Activated B cell treated with CpG ODN at 0.5 μM for 24 hours (primary cell): ENCODE results near the gene GKAP1. TPM values are rescaled to one million over a fixed set of nuclear protein-coding genes. Genes with fewer than 3 reads are reported as not detected.
"Not testable (repeated sequence)": the region's sequence is repeated elsewhere in the genome, so short reads cannot be mapped to it uniquely, and the experiment has no call there.

ENCODE experiments used
- ATAC-seq: fragments of 200-7000 bp; cut with Tn5 transposase; one replicate; pipeline ENCODE4 v1.10.0; 2021; ENCODE audit warnings: low read depth, mild to moderate bottlenecking, moderate library complexity
- CTCF ChIA-PET: fragments of 350-600 bp; sonication (Branson Sonifier 250); formaldehyde crosslinking; loops from one replicate; lab custom pipeline; 2021; ENCODE audit warnings: antibody characterized with exemption; lab: Charles Lee
- POLR2A ChIA-PET: fragments of 350-600 bp; sonication (Branson Sonifier 250); formaldehyde crosslinking; loops from one replicate; lab custom pipeline; 2021; ENCODE audit warnings: antibody characterized with exemption; lab: Charles Lee
- DNase-seq: peaks from one replicate; pipeline ENCODE4 v3.0.0; 2022
- H3K27ac Mint-ChIP-seq: one replicate; pipeline ENCODE4 v1.8.0; 2020; ENCODE audit warnings: mixed read lengths
- H3K27me3 Mint-ChIP-seq: one replicate; pipeline ENCODE4 v1.8.0; 2021; ENCODE audit warnings: mixed read lengths
- H3K36me3 Mint-ChIP-seq: one replicate; pipeline ENCODE4 v1.8.0; 2021; ENCODE audit warnings: low read depth, mixed read lengths
- H3K4me1 Mint-ChIP-seq: one replicate; pipeline ENCODE4 v1.8.0; 2021; ENCODE audit warnings: mixed read lengths
- H3K4me3 Mint-ChIP-seq: one replicate; pipeline ENCODE4 v1.8.0; 2020; ENCODE audit warnings: mild to moderate bottlenecking, mixed read lengths
- H3K9me3 Mint-ChIP-seq: one replicate; pipeline ENCODE4 v1.8.0; 2020; ENCODE audit warnings: mixed read lengths
- intact Hi-C: fragments of 100-400 bp; cut with micrococcal nuclease; formaldehyde crosslinking; loops from one replicate; pipeline ENCODE4 v1.15.1; 2024
- total RNA-seq: library from RNA; stranded (reverse); gene quantifications from 2 replicates; pipeline ENCODE4 v1.2.3, GENCODE V29; 2022

Gene GKAP1
- 3.7 and 4.3 TPM in 2 replicates for total RNA-seq

DNA sequence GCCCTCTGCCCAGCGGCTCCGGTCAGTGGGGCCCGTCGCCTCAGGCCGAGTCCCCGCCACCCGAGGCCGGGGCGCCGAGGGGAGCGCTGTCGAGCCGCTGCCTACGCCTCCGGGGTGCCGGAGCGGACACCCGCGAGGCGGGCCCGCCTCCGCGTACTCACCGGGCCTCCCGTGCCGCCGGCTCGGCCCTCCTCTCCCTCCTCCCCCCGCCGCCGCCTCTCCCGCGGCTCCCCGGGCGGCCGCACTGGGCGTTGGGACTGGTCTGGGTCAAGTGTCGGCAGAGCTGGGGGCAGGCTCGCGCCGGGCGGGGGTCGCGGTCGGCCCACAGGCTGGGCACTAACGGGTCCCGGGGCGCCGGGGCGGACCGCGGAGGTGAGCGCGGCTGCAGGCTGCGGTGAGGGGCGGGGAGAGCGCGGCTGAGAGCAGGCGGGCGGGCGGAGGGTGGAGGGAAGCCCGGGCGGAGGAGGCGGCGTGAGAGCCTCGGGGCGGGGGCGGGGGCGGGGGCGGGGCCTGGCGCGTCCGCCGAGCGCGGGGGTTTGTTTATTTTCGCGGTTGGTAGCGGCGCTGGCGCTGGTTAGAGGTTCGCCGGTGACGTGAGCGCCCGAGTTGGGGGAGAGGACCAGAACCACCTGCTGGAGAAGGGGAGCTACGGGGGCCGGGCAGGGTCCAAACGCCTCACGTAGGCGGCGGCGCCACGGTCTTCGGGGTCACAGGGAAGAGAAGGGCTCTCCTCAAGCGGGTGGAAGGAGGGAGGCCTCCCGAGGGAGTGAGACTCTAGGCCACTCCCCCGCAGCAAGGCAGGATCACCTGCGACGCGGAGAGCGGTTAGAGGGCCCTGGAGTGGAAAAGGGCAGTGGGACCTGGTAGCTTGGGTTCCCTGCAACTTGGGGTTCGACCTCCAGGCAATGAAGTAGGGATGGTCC lies at the start of gene GKAP1:
Gene GKAP1, minus strand, starts transcription at position 414 of the 923 bp plus-strand sequence. CDS start 11,252 bp downstream, outside the sequence.
- intact Hi-C loops, result loop anchor here (1.0 to 2.0 kb wide), 4 partner anchors 104 to 195 kb away; partner anchors contain the start of genes HNRNPK, IDNK, KIF27 and RMI1
- CTCF ChIA-PET, POLR2A ChIA-PET: not testable (repeated sequence)

DNA sequence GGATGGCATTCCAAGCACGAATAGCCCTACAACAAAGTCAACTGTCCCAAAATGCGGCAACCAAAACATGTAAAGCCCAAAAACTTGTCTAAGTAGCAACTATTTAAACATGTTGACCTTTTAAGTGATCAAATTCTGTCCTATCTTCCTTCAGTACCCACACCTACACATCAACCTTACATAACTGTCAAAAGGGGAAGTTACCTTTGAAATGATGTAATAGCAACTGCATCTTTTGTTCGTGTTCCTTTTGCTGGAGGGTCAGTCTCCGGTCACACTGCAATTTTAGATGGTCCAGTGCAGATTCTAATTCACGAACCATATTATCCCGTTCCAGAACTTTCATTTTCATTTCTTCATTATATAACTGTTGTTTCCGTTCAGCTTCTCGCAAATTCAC lies 32.3 kb upstream of the GKAP1 start:
- H3K27ac Mint-ChIP-seq, H3K27me3 Mint-ChIP-seq, DNase-seq, H3K9me3 Mint-ChIP-seq, POLR2A ChIA-PET, H3K4me1 Mint-ChIP-seq, H3K4me3 Mint-ChIP-seq, intact Hi-C loops, CTCF ChIA-PET: not testable (repeated sequence)
- peaks cover 15% of the 10 kb centered on the region for H3K36me3 Mint-ChIP-seq
- ATAC-seq, result peak; percentile 31

More for the DNA sequence above, at the start of gene GKAP1:
- H3K9me3 Mint-ChIP-seq, H3K36me3 Mint-ChIP-seq, H3K27me3 Mint-ChIP-seq: not testable (repeated sequence)
- peak within 1 kb of the TSS; percentile 75 for H3K27ac Mint-ChIP-seq
- peak; percentile 83 for DNase-seq
- H3K4me1 Mint-ChIP-seq, result peaks cover 11% of the 10 kb centered on the region
- H3K4me3 Mint-ChIP-seq, result peak within 1 kb of the TSS; percentile 82
- peak; percentile 86 for ATAC-seq

DNA sequence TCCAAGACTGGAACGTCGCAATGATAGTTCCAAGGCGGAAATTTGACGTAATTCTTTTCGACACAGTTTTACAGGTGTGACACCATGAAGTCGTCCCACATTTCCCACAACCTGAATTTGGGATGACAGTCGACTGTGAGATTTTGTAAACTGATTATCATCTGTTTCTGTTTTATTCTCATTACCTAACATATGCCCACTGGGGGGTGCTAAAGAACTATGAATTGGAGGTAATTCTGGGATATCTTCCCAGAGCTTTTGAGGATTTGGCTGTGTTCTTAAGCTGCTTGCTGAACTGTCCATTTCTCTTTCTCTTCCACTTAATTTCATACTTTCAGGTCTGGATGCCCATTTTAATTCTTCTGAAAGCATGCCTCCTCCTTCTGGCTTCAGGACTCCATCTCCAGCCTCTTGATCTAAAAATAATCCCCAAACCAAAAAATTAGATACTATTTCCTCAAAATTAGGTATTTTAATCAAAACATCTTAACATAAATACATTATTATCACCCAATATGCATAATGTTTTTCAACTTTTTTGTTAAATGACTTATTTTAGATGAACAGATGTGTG lies 19.6 kb upstream of the GKAP1 start:
- DNase-seq, CTCF ChIA-PET, H3K9me3 Mint-ChIP-seq, ATAC-seq, H3K36me3 Mint-ChIP-seq, H3K4me1 Mint-ChIP-seq, H3K4me3 Mint-ChIP-seq, POLR2A ChIA-PET, H3K27ac Mint-ChIP-seq, H3K27me3 Mint-ChIP-seq: not testable (repeated sequence)
- intact Hi-C loops, result loop anchor here (10.0 kb wide), 1 partner anchor 478 kb away; no protein-coding TSS in a partner anchor

DNA sequence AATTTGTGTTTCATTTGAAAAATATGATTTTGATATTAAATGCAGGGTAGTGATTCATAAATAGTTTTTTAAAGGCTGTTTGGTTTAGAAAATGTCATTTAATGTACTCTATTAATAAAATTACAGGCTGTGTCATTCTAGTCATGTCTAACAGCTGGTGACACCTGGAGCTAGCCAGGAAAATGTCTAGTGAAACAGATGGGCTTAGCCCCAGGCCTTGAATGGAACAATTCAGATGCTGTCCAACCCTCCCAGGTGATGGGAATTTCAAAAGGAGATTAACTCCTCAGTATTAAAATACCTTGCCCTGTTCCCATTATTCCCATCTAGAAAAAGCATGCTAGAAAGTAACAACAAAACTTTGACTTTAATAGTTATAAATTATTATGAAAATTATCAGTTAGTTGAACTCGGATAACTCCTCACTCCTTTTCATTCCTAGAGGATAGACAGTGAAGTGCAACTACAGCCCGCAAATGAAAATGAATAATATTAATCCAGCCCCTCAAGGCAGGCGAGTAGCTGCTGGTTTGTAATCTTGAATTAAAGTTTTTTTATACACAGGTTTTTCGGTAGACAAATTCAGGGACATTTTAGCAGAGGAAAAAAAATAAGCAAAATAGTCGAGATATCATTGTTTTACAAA lies 13.0 kb upstream of the GKAP1 start:
- ATAC-seq, H3K4me1 Mint-ChIP-seq, CTCF ChIA-PET, POLR2A ChIA-PET, H3K4me3 Mint-ChIP-seq, DNase-seq, H3K36me3 Mint-ChIP-seq, H3K27me3 Mint-ChIP-seq, H3K9me3 Mint-ChIP-seq, H3K27ac Mint-ChIP-seq: not testable (repeated sequence)
- intact Hi-C loops, result loop anchor here (10.0 kb wide), 1 partner anchor 484 kb away; no protein-coding TSS in a partner anchor

DNA sequence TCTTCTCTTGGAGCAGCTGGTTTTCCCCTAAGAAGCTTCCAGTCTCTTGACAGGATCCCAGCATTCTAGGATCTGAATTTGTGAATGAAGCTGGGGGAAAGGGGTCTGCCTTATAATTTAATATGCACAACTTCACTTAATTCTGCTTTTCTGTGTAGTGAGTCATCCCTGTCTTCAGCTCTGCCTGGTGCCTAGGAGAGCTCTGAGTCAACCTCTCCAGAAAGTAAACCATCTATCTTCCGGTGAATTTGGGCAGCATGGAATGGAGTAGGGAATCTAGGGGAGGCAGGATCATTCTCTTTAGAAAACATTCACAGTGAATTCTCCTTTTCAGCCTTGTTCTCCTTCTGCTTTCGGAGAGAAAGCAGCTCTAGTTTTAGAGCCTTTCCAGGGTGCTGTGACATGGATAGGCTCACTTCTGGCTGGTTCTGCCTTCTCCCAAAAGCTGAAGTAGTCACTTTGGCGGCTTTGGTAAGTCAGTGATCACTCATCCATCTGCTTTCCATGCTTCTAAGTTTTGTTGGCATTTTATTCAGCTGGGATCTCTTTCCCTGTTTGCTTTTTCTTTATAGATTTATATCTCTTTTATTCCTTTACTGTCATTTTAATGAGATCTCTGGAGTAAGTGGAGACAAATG lies 7.5 kb upstream of the GKAP1 start:
- H3K9me3 Mint-ChIP-seq, ATAC-seq, H3K27ac Mint-ChIP-seq, H3K27me3 Mint-ChIP-seq, H3K4me3 Mint-ChIP-seq, POLR2A ChIA-PET, CTCF ChIA-PET, DNase-seq, H3K36me3 Mint-ChIP-seq, intact Hi-C loops, H3K4me1 Mint-ChIP-seq: not testable (repeated sequence)

DNA sequence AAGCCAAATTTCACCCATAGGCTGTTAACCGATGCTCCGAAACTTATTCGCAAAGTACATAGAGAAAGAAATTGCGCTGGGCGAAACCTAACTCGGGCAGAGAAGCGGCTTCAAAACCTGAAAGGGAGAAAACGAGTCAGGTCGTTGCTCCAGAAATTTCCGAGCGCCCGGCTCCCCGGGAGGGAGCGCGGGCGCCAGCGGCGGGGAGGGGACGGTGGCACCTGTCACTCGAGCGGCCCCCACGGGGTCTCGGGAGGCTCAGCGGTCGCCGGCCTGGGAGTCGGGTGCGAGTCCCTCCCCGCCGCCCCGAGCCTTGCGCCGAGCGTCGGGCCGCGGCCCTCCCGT lies 586 bp downstream of the GKAP1 start:
- H3K27me3 Mint-ChIP-seq, ATAC-seq, CTCF ChIA-PET, H3K36me3 Mint-ChIP-seq, DNase-seq, POLR2A ChIA-PET, H3K9me3 Mint-ChIP-seq: not testable (repeated sequence)
- peak overlapping the region; percentile 75 for H3K27ac Mint-ChIP-seq
- peak overlapping the region; percentile 82 for H3K4me3 Mint-ChIP-seq
- H3K4me1 Mint-ChIP-seq, result peaks cover 11% of the 10 kb centered on the region
- intact Hi-C loops, result loop anchor here (1.0 to 2.0 kb wide), 4 partner anchors 104 to 194 kb away; partner anchors contain the start of genes HNRNPK, IDNK, KIF27 and RMI1

DNA sequence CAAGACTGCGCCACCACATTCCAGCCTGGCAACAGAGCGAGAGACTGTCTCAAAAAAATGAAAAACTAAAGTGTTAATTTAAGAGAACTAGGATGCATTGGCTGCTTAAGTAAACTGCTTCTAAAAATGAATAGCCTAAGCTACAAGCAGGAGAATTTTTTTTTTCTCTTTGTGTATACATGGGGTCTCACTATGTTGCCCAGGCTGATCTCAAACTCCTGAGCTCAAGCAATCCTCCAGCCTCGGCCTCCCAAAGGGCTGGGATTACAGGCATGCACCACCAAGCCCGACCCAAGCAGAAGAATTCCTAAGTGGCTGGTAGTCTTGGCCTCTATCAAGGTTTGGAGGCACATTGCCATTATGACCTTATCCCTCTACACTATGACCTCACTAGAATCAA lies 2.4 kb downstream of the GKAP1 start:
- H3K9me3 Mint-ChIP-seq, H3K36me3 Mint-ChIP-seq, H3K27me3 Mint-ChIP-seq, H3K27ac Mint-ChIP-seq, POLR2A ChIA-PET, DNase-seq, intact Hi-C loops, H3K4me3 Mint-ChIP-seq, ATAC-seq, CTCF ChIA-PET: not testable (repeated sequence)
- H3K4me1 Mint-ChIP-seq, result peaks cover 11% of the 10 kb centered on the region

DNA sequence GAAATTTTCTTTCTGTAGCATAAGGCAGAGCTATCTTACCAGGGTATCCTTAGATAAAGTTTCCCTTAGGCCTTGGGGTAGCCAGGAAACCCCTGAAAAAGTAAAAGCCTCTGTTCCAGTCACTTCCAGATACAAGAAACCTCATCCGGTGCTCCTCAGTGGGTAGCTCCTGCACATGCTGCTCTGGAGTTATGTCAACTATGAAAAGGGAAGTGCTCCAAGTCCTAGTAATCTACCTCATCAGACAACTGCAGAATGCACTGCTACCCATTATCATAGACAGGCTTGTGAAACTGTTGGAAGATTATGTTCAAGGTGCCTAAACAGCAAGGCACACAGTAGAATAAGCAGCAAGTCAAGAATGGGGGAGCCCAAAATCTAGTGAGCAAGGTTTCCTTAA lies 8.4 kb downstream of the GKAP1 start:
- H3K27ac Mint-ChIP-seq, CTCF ChIA-PET, H3K9me3 Mint-ChIP-seq, POLR2A ChIA-PET, H3K4me1 Mint-ChIP-seq, H3K4me3 Mint-ChIP-seq, ATAC-seq, DNase-seq, H3K27me3 Mint-ChIP-seq, intact Hi-C loops, H3K36me3 Mint-ChIP-seq: not testable (repeated sequence)

DNA sequence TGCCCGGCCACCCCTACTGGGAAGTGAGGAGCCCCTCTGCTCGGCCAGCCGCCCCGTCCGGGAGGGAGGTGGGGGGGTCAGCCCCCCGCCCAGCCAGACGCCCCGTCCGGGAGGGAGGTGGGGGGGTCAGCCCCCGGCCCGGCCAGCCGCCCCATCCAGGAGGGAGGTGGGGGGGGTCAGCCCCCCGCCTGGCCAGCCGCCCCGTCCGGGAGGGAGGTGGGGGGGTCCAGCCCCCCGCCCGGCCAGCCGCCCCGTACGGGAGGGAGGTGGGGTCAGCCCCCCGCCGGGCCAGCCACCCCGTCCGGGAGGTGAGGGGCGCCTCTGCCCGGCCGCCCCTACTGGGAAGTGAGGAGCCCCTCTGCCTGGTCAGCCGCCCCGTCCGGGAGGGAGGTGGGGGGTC lies 13.1 kb downstream of the GKAP1 start:
- CTCF ChIA-PET, H3K4me3 Mint-ChIP-seq, DNase-seq, intact Hi-C loops, POLR2A ChIA-PET, H3K27me3 Mint-ChIP-seq, H3K4me1 Mint-ChIP-seq, H3K27ac Mint-ChIP-seq, ATAC-seq, H3K36me3 Mint-ChIP-seq, H3K9me3 Mint-ChIP-seq: not testable (repeated sequence)

DNA sequence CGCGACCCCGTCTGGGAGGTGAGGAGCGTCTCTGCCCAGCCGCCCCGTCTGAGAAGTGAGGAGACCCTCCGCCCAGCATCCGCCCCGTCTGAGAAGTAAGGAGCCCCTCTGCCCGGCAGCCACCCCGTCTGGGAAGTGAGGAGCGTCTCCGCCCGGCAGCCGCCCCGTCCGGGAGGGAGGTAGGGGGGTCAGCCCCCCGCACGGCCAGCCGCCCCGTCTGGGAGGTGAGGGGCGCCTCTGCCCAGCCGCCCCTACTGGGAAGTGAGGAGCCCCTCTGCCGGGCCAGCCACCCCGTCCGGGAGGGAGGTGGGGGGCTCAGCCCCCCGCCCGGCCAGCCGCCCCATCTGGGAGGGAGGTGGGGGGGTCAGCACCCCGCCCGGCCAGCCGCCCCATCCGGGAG lies 13.6 kb downstream of the GKAP1 start:
- H3K27ac Mint-ChIP-seq, CTCF ChIA-PET, H3K9me3 Mint-ChIP-seq, ATAC-seq, H3K4me3 Mint-ChIP-seq, H3K27me3 Mint-ChIP-seq, POLR2A ChIA-PET, intact Hi-C loops, H3K4me1 Mint-ChIP-seq, DNase-seq: not testable (repeated sequence)
- H3K36me3 Mint-ChIP-seq, result peaks cover 11% of the 10 kb centered on the region
